K562 (cell line): ENCODE data around the gene BPIFB6. TPM values are rescaled to one million over a fixed set of nuclear protein-coding genes. Genes with fewer than 3 reads are reported as not detected.

ENCODE experiments used
- ATAC-seq: fragments of 200-7000 bp; cut with Tn5 transposase; 3 replicates; pipeline ENCODE4 v1.9.1; 2020; ENCODE audit warnings: moderate library complexity
- BruUV-seq: library from RNA; stranded (reverse); fragments of 400-500 nt; replicated peaks from 2 replicates; lab custom pipeline; 2021; lab: Mats Ljungman, UMichigan
- CTCF ChIA-PET: fragments of 300-600 bp; formaldehyde crosslinking; extraction: SDS; loops from one replicate; lab custom pipeline; 2021; ENCODE audit warnings: low intra/inter-chr PET ratio; lab: Yijun Ruan, JAX
- POLR2A ChIA-PET: fragments of 300-600, 350-650 bp; sonication (Branson Sonifier 250); formaldehyde crosslinking; extraction: SDS; loops from one replicate; lab custom pipeline; 2021; ENCODE audit warnings: antibody characterized with exemption, inconsistent platforms; lab: Yijun Ruan, JAX
- DNase-seq, 4 experiments: peaks; one replicate each; pipeline versions ENCODE4 v3.0.0 to v3.0.0-alpha.2; 2011 to 2018; ENCODE audit warnings: low spot score in 3 of 4, mixed read lengths in 3 of 4; ENCODE audit errors: extremely low read depth in 1 of 4
- FAIRE-seq: peaks from 2 replicates; lab custom pipeline; 2011; peaks lifted over from hg19 to GRCh38; lab: Jason Lieb, UNC
- H2AFZ ChIP-seq: 2 replicates; pipeline ENCODE4 v1.6.0; 2011; ENCODE audit warnings: low read depth, low read length, control low read depth, inconsistent platforms
- H3K27ac ChIP-seq: fragments of 200-600 bp; 3 replicates; pipeline ENCODE4 v1.8.0; 2011; ENCODE audit warnings: low read depth, mild to moderate bottlenecking, control low read depth, inconsistent platforms, low read length, moderate library complexity, mixed read lengths; ENCODE audit errors: extremely low read depth
- H3K27me3 ChIP-seq, 2 experiments: fragments of 300-600 bp in 1 of 2; 2 replicates in 1 of 2; 3 replicates in 1 of 2; pipeline versions ENCODE4 v1.6.0 to v1.8.0; 2011; ENCODE audit warnings: inconsistent platforms in 2 of 2, low read length in 2 of 2, mild to moderate bottlenecking in 1 of 2, mixed read lengths in 1 of 2, moderate library complexity in 1 of 2; ENCODE audit not compliant: control insufficient read depth in 2 of 2, insufficient read depth in 2 of 2
- H3K36me3 ChIP-seq: fragments of 300-600 bp; 3 replicates; pipeline ENCODE4 v1.8.0; 2011; ENCODE audit warnings: mild to moderate bottlenecking, low read length, inconsistent platforms; ENCODE audit not compliant: control insufficient read depth, insufficient read depth
- H3K4me1 ChIP-seq, 2 experiments: fragments of 200-600 bp in 1 of 2; replicated peaks in 1 of 2; 2 replicates in 1 of 2; 3 replicates in 1 of 2; pipeline versions ENCODE4 v1.5.1 to v1.8.0; 2011; ENCODE audit warnings: inconsistent platforms in 2 of 2, low read length in 2 of 2, mild to moderate bottlenecking in 1 of 2, mixed read lengths in 1 of 2, moderate library complexity in 1 of 2; ENCODE audit not compliant: control insufficient read depth in 2 of 2, insufficient read depth in 2 of 2
- H3K4me2 ChIP-seq: 2 replicates; pipeline ENCODE4 v1.6.1; 2011; ENCODE audit warnings: low read length, control low read depth, inconsistent platforms, mixed read lengths; ENCODE audit not compliant: insufficient read depth
- H3K4me3 ChIP-seq: fragments of 200-600 bp; sonication (generic), shearing (Covaris generic); 2 replicates; pipeline ENCODE4 v1.5.1; 2016; ENCODE audit warnings: control low read depth, inconsistent platforms
- H3K79me2 ChIP-seq: fragments of 200-600 bp; 3 replicates; pipeline ENCODE4 v1.8.0; 2011; ENCODE audit warnings: low read length, inconsistent platforms; ENCODE audit not compliant: control insufficient read depth, insufficient read depth
- H3K9ac ChIP-seq, 2 experiments: 2 replicates each; pipeline versions ENCODE4 v1.6.0 to v1.6.1; 2011; ENCODE audit warnings: low read depth in 2 of 2, low read length in 2 of 2, control low read depth in 1 of 2, inconsistent platforms in 1 of 2, mild to moderate bottlenecking in 1 of 2, mixed read lengths in 1 of 2; ENCODE audit not compliant: insufficient read depth in 1 of 2
- H3K9me1 ChIP-seq: one replicate; pipeline ENCODE4 v1.6.0; 2011; ENCODE audit warnings: inconsistent platforms, mild to moderate bottlenecking, low read length, moderate library complexity; ENCODE audit not compliant: control insufficient read depth, insufficient read depth
- H3K9me3 ChIP-seq: replicated peaks from 2 replicates; pipeline ENCODE4 v1.5.1; 2011; ENCODE audit warnings: low read depth, low read length, inconsistent platforms; ENCODE audit not compliant: control insufficient read depth, insufficient read depth
- H4K20me1 ChIP-seq: replicated peaks from 2 replicates; pipeline ENCODE4 v1.6.1; 2011; ENCODE audit warnings: low read length, inconsistent platforms, mixed read lengths; ENCODE audit not compliant: control insufficient read depth, insufficient read depth
- BACH1 ChIP-seq: fragments of 200-800 bp; sonication (Bioruptor generic); IDR thresholded peaks from 2 replicates; pipeline ENCODE4 v1.6.1; 2016; ENCODE audit warnings: missing genetic modification characterization, missing compliant biosample characterization
- CBX3 ChIP-seq, 2 experiments: IDR thresholded peaks; 1 replicate in 1 of 2; 2 replicates in 1 of 2; pipeline ENCODE4 v1.6.1; 2012; ENCODE audit warnings: inconsistent platforms in 2 of 2, low read length in 2 of 2, borderline replicate concordance in 1 of 2, control low read depth in 1 of 2
- CHD2 ChIP-seq: IDR thresholded peaks from 2 replicates; pipeline ENCODE4 v1.6.1; 2011; ENCODE audit warnings: low read depth, low read length
- GTF2A2 ChIP-seq: IDR thresholded peaks from 2 replicates; pipeline ENCODE4 v1.6.1; 2016; ENCODE audit warnings: mild to moderate bottlenecking, missing genetic modification characterization, missing compliant biosample characterization
- MCM3 ChIP-seq: fragments of 450-650 bp; IDR thresholded peaks from 2 replicates; pipeline ENCODE4 v1.6.1; 2016
- PKNOX1 ChIP-seq: fragments of 450-650 bp; IDR thresholded peaks from 2 replicates; pipeline ENCODE4 v1.6.1; 2016
- POLR2B ChIP-seq: fragments of 450-650 bp; IDR thresholded peaks from 2 replicates; pipeline ENCODE4 v1.6.1; 2018; ENCODE audit warnings: low read depth; ENCODE audit not compliant: partially characterized antibody
- POLR2G ChIP-seq: fragments of 200-400 bp; formaldehyde crosslinking; IDR thresholded peaks from 2 replicates; pipeline ENCODE4 v1.6.1; 2017; ENCODE audit warnings: low read depth, mild to moderate bottlenecking, antibody characterized with exemption, low read length, moderate library complexity
- SMAD1 ChIP-seq: fragments of 150-350 bp; IDR thresholded peaks from 2 replicates; pipeline ENCODE4 v1.6.1; 2014; ENCODE audit warnings: low read length, low read depth; ENCODE audit not compliant: partially characterized antibody
- TAF9B ChIP-seq: fragments of 450-650 bp; IDR thresholded peaks from 2 replicates; pipeline ENCODE4 v1.6.1; 2018; ENCODE audit warnings: mild to moderate bottlenecking; ENCODE audit not compliant: partially characterized antibody
- TEAD4 ChIP-seq, 2 experiments: sonication (generic) in 1 of 2; formaldehyde crosslinking in 1 of 2; IDR thresholded peaks; 2 replicates each; pipeline versions ENCODE4 v1.6.1 to v1.8.0; 2012 to 2022; ENCODE audit warnings: borderline replicate concordance in 1 of 2, inconsistent platforms in 1 of 2, low read length in 1 of 2, mild to moderate bottlenecking in 1 of 2, missing genetic modification reagents in 1 of 2
- ZBTB34 ChIP-seq: fragments of 250-450 bp; sonication (Bioruptor Pico); IDR thresholded peaks from 2 replicates; pipeline ENCODE4 v1.8.0; 2021; ENCODE audit warnings: mild to moderate bottlenecking, moderate library complexity
- ZNF224 ChIP-seq: sonication (generic); formaldehyde crosslinking; IDR thresholded peaks from 2 replicates; pipeline ENCODE4 v1.8.0; 2022; ENCODE audit warnings: mild to moderate bottlenecking, missing genetic modification reagents
- ZNF347 ChIP-seq: fragments of 450-650 bp; formaldehyde crosslinking; IDR thresholded peaks from 2 replicates; pipeline ENCODE4 v1.4.0; 2020; ENCODE audit warnings: low read depth, mild to moderate bottlenecking, moderate library complexity
- ZNF384 ChIP-seq: IDR thresholded peaks from 2 replicates; pipeline ENCODE4 v1.6.1; 2012; ENCODE audit warnings: low read depth, low read length, improper control_type of control experiment
- ZNF395 ChIP-seq: fragments of 200-800 bp; sonication (Bioruptor generic); IDR thresholded peaks from 2 replicates; pipeline ENCODE4 v1.6.1; 2017; ENCODE audit warnings: missing genetic modification characterization, missing compliant biosample characterization
- ZNF507 ChIP-seq: conservative IDR thresholded peaks from 2 replicates; pipeline ENCODE4 v1.6.1; 2017; ENCODE audit warnings: missing genetic modification characterization, missing compliant biosample characterization
- ZNF512 ChIP-seq: IDR thresholded peaks from 2 replicates; pipeline ENCODE4 v1.6.1; 2016; ENCODE audit warnings: missing genetic modification characterization, missing compliant biosample characterization
- WGBS: fragments of 100-300 bp; shearing (Covaris generic); methylation state at CpG from one replicate; pipeline ENCODE4 v1.1.6; 2016; ENCODE audit warnings: low coverage, mixed read lengths; ENCODE audit not compliant: insufficient coverage; ENCODE audit errors: missing lambda C conversion rate; 5-methylcytosine and 5-hydroxymethylcytosine counted together
- in situ Hi-C: fragments of 300-500 bp; cut with MboI; formaldehyde crosslinking; loops from 4 replicates; pipeline ENCODE4 v1.15.0; 2018; ENCODE audit warnings: inconsistent platforms, mixed read lengths
- intact Hi-C: fragments of 100-400 bp; cut with micrococcal nuclease; formaldehyde crosslinking; loops from 2 replicates; pipeline ENCODE4 v1.14.2; 2022
- polyA plus RNA-seq, 8 experiments: library from polyadenylated mRNA; depleted of rRNA in 4 of 8; stranded (reverse) in 5 of 8; unstranded in 3 of 8; fragments of >200 nt; fragmentation: Nextera tagmentation in 2 of 8; fragmentation: Illumina TruSeq in 1 of 8; extraction: Ambion mirVana in 2 of 8; extraction: Trizol in 1 of 8; gene quantifications; 2 replicates each; pipeline versions ENCODE4 v1.2.1 to v1.2.3, GENCODE V29; 2011 to 2014; ENCODE audit warnings: inconsistent platforms in 1 of 8, missing spikeins in 1 of 8
- total RNA-seq, 7 experiments: library from RNA; depleted of rRNA in 6 of 7; stranded (reverse); fragments of >200 nt in 6 of 7; fragmentation: Illumina TruSeq in 2 of 7; extraction: Trizol in 2 of 7; gene quantifications; 2 replicates each; pipeline versions ENCODE4 v1.2.1 to v1.2.3, GENCODE V29; 2011 to 2021; ENCODE audit warnings: low replicate concordance in 1 of 7

Gene BPIFB6
- total and polyA plus RNA-seq, 9 of the 15 experiments (the other 6 are each of a cell fraction or from before 2014, with no cell fraction given), result not detected

GRCh38 chr20:33017542-33017941, 13.9 kb upstream of the BPIFB6 start:
- no peak overlapping the region for H3K4me3 ChIP-seq
- ChIA-PET POLR2A (interaction anchor here (1.0 to 1.2 kb wide), 2 partner anchors 9 to 121 kb away, joined by 4 to 7 read pairs; no protein-coding TSS in a partner anchor), CTCF (no interaction called here)
- FAIRE-seq (no peak), DNase-seq (no peak), ATAC-seq (no peak)
- 0% methylated on average over 7 of the region's 7 CpGs for WGBS
- H3K9ac ChIP-seq, result no peak overlapping the region
- peaks cover 2% of the 10 kb centered on the region for H3K9me1 ChIP-seq
- H3K79me2 ChIP-seq, result no peaks in the 10 kb centered on the region
- BruUV-seq, result no TSS peak
- no peak overlapping the region for H3K27ac ChIP-seq
- no peaks in the 10 kb centered on the region for H3K36me3 ChIP-seq
- peaks cover 0 to 3% of the 10 kb centered on the region in 2 experiments; a peak in 1 of 5 replicates for H3K4me1 ChIP-seq
- H3K27me3 ChIP-seq, result peaks cover 5 to 47% of the 10 kb centered on the region in 2 experiments; a peak in 4 of 5 replicates
- in situ Hi-C loops (no loop called here), intact Hi-C loops (no loop called here)
- no peak overlapping the region for H2AFZ ChIP-seq
- H4K20me1 ChIP-seq, result no peaks in the 10 kb centered on the region; the same call in 1 of the 2 replicates
- no peaks in the 10 kb centered on the region for H3K9me3 ChIP-seq
- H3K4me2 ChIP-seq, result no peak overlapping the region
- TF ChIP-seq ZNF224 (CRISPR knock-in tag) (no peak), POLR2B (no peak), ZNF384 (no peak), TEAD4 (IDR thresholded peaks at IDR 0.05; ENCODE audit: low read length) (no peak), TEAD4 (CRISPR knock-in tag; IDR thresholded peaks at IDR 0.05; ENCODE audit: borderline replicate concordance) (no peak), MCM3 (no peak), ZBTB34 (CRISPR knock-in tag) (no peak), TAF9B (no peak), ZNF507 (tag) (no peak), CBX3 (IDR thresholded peaks at IDR 0.05; ENCODE audit: borderline replicate concordance in 1 of 2, low read length in 2 of 2) (no peak), BACH1 (tag) (no peak), ZNF395 (CRISPR knock-in tag) (no peak), CHD2 (no peak), ZNF347 (CRISPR knock-in tag) (no peak), POLR2G (no peak), GTF2A2 (tag) (no peak), SMAD1 (no peak), ZNF512 (tag) (no peak), PKNOX1 (no peak)
